ENCODE measurements around the gene GABARAP. TPM values are rescaled to one million over a fixed set of nuclear protein-coding genes. Genes with fewer than 3 reads are reported as not detected.

The GABARAP gene
- total RNA-seq, 1 donor from 2014 or later = 587 TPM

- intact Hi-C loops (cut with DNase I) = no loop called here
- Histone ChIP-seq H3K4me1 (peaks cover 49% of the 10 kb centered on the region), H3K36me3 (peaks cover 53% of the 10 kb centered on the region), H3K9me3 (no peaks in the 10 kb centered on the region), H3K4me3 (no peak overlapping the region), H3K27ac (no peak overlapping the region), H3K27me3 (ENCODE audit: low read depth) (peaks cover 21% of the 10 kb centered on the region)
- DNase-seq = peak; percentile 89
- TF ChIP-seq CTCF (IDR thresholded peaks at IDR 0.05) = no peak
- peak; percentile 34 to 42 for ATAC-seq
Observed at GRCh38 chr17:7258731-7259554, 16.7 kb upstream of the GABARAP start.

DNA sequence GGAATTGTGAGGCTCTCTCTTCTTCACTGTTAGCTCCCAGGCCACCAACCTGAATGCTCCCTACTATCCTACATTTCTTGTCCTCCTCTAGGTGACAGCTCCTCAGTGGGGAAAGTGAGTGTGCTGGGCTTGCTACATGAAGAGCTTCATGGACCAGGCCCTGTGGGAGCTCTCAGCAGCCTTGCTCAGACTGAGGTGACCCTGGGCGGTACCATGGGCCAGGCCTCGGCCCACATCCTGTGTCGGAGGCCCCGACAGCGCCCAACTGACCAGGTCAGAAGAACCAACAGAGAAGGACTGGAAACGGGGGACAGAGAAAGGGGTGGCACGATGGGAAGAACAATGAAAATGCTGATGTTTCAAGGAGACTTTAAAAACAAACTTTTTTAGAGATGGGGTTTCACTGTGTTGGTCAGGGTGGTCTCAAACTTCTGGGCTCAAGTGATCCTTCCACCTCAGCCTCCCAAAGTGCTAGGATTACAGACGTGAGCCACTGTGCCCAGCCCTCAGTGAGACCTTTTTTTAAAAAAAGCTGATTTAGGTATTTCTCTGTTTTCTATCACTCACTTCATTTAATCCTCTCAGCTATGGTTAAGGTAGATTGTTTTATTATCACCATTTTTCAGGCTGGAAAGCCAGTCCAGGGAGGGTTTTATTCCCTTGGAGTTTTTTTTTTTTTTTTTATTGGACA lies 14.7 kb upstream of the GABARAP start:
- Histone ChIP-seq H3K4me3 (no peak overlapping the region), H3K27me3 (ENCODE audit: low read depth) (peaks cover 9% of the 10 kb centered on the region), H3K9me3 (no peaks in the 10 kb centered on the region), H3K36me3 (peaks cover 55% of the 10 kb centered on the region), H3K4me1 (peaks cover 40% of the 10 kb centered on the region), H3K27ac (no peak overlapping the region)
- TF ChIP-seq CTCF (IDR thresholded peaks at IDR 0.05) = no peak
- DNase-seq (no peak), ATAC-seq (no peak)
- intact Hi-C loops (cut with DNase I) = no loop called here

DNA sequence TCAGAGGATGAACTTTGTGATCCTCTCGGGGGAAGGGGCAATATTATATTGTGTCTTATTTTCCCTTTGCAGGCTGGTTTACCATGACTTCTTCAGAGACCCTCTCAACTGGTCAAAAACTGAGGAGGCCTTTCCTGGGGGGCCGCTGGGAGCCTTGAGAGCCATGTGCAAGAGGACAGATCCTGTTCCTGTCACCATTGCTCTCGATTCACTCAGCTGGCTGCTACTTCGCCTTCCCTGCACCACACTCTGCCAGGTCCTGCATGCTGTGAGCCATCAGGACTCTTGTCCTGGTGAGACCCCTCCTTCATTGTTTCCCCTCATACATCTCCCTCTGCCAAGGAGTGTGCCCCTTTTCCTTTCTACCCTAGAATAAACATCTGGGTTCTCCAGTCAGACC lies 12.3 kb upstream of the GABARAP start:
- Histone ChIP-seq H3K4me3 (no peak overlapping the region), H3K27ac (no peak overlapping the region), H3K36me3 (peaks cover 55% of the 10 kb centered on the region), H3K27me3 (ENCODE audit: low read depth) (no peaks in the 10 kb centered on the region), H3K9me3 (no peaks in the 10 kb centered on the region), H3K4me1 (peaks cover 35% of the 10 kb centered on the region)
- DNase-seq = no peak
- intact Hi-C loops (cut with DNase I) = no loop called here
- no peak for TF ChIP-seq CTCF (IDR thresholded peaks at IDR 0.05)
- ATAC-seq = no peak

- H3K27me3 ChIP-seq (ENCODE audit: low read depth) = no peaks in the 10 kb centered on the region
- H3K4me3 ChIP-seq = peak overlapping the region; percentile 89
- intact Hi-C loops (cut with DNase I) = no loop called here
- no peaks in the 10 kb centered on the region for H3K9me3 ChIP-seq
- DNase-seq = no peak
- peak overlapping the region; percentile 100 for H3K27ac ChIP-seq
- no peak for ATAC-seq
- peaks cover 44% of the 10 kb centered on the region for H3K36me3 ChIP-seq
- peaks cover 36% of the 10 kb centered on the region for H3K4me1 ChIP-seq
- no peak for TF ChIP-seq CTCF (IDR thresholded peaks at IDR 0.05)
Observed at GRCh38 chr17:7253082-7253481, 10.8 kb upstream of the GABARAP start.

DNA sequence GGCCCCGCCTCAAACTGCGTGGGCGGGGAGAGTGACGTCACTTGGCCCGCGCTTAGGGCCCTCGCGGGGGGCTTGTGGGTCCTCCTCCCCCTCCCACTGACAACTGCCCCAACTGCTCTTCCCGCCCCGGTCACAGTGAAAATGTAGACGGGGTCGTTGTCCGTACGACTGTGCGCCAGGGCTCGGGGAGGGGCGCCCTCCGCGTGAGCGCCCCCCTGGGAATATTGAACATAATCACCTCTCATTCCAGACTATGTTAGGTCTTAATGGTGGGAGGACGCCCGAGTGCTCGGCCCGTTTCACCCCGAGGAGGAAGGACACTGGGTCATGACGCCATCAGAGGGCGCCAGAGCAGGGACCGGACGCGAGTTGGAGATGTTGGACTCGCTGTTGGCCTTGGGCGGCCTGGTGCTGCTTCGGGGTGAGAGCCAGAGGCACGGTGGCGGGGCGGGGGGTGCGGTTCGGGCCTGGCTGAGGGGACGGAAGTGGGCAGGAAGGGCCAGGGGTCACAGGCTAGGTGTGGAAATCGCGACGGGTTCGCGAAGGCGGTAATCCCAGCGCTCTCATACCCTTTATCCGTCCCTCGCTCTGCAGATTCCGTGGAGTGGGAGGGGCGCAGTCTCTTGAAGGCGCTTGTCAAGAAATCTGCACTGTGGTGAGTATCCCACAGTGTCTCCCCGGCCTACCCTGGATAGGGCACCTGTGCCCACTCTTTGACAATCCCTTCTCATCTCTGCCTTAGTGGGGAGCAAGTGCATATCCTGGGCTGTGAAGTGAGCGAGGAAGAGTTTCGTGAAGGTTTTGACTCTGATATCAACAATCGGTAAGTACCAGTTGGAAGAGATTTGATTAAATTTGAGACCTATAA lies 10.2 kb upstream of the GABARAP start, which contains the start of gene ELP5:
Gene ELP5, plus strand, starts transcription at position 40 of the 868 bp plus-strand sequence. Its CDS starts 336 bp downstream, at position 376.
- peak within 1 kb of the TSS; percentile 100 for H3K27ac ChIP-seq
- peaks cover 36% of the 10 kb centered on the region for H3K4me1 ChIP-seq
- peaks cover 37% of the 10 kb centered on the region for H3K36me3 ChIP-seq
- no peaks in the 10 kb centered on the region for H3K9me3 ChIP-seq
- DNase-seq (peak; percentile 97), ATAC-seq (peak; percentile 82 to 87)
- H3K27me3 ChIP-seq (ENCODE audit: low read depth) = no peaks in the 10 kb centered on the region
- peak; percentile 24 for TF ChIP-seq CTCF (IDR thresholded peaks at IDR 0.05)
- intact Hi-C loops (cut with DNase I) = no loop called here
- H3K4me3 ChIP-seq = peak within 1 kb of the TSS; percentile 89

Data from lower lobe of right lung (tissue), 2 donors.